WTC11 (cell line): Measurements from ENCODE around the gene RGS2.

ENCODE experiments used
- CREB1 ChIP-seq: sonication (generic); formaldehyde crosslinking; IDR thresholded peaks from 2 replicates; pipeline ENCODE4 v1.8.0; 2023; ENCODE audit warnings: mild to moderate bottlenecking, missing genetic modification reagents
- CTCF ChIP-seq: fragments of 200-600 bp; IDR thresholded peaks from 2 replicates; pipeline ENCODE4 v1.8.0; 2022; ENCODE audit warnings: antibody characterized with exemption
- FOXK1 ChIP-seq: sonication (generic); formaldehyde crosslinking; IDR thresholded peaks from 2 replicates; pipeline ENCODE4 v1.8.0; 2022; ENCODE audit warnings: mild to moderate bottlenecking, moderate library complexity, missing genetic modification reagents
- FOXP1 ChIP-seq: sonication (generic); formaldehyde crosslinking; IDR thresholded peaks from 2 replicates; pipeline ENCODE4 v1.8.0; 2022; ENCODE audit warnings: missing genetic modification reagents, mild to moderate bottlenecking, moderate library complexity, borderline replicate concordance
- FOXP4 ChIP-seq: sonication (generic); formaldehyde crosslinking; IDR thresholded peaks from 2 replicates; pipeline ENCODE4 v1.8.0; 2022; ENCODE audit warnings: mild to moderate bottlenecking, missing genetic modification reagents
- GABPB1 ChIP-seq: sonication (generic); formaldehyde crosslinking; IDR thresholded peaks from 2 replicates; pipeline ENCODE4 v1.8.1; 2023; ENCODE audit warnings: mild to moderate bottlenecking, missing genetic modification reagents
- JAZF1 ChIP-seq: fragments of 250-450 bp; sonication (Bioruptor Pico); IDR thresholded peaks from 2 replicates; pipeline ENCODE4 v1.9.0; 2021; ENCODE audit warnings: moderate library complexity, mild to moderate bottlenecking, inconsistent platforms
- JUN ChIP-seq: sonication (generic); formaldehyde crosslinking; IDR thresholded peaks from 2 replicates; pipeline ENCODE4 v1.8.0; 2023; ENCODE audit warnings: mild to moderate bottlenecking, missing genetic modification reagents
- MXD4 ChIP-seq: fragments of 250-450 bp; sonication (Bioruptor Pico); IDR thresholded peaks from 2 replicates; pipeline ENCODE4 v1.8.0; 2021; ENCODE audit warnings: mild to moderate bottlenecking, moderate library complexity, borderline replicate concordance
- SP1 ChIP-seq: sonication (generic); formaldehyde crosslinking; conservative IDR thresholded peaks from 2 replicates; pipeline ENCODE4 v1.8.1; 2022; ENCODE audit warnings: missing genetic modification reagents
- TP53 ChIP-seq: sonication (generic); formaldehyde crosslinking; IDR thresholded peaks from 2 replicates; pipeline ENCODE4 v1.8.1; 2023; ENCODE audit warnings: mild to moderate bottlenecking, missing genetic modification reagents
- USF2 ChIP-seq: sonication (generic); formaldehyde crosslinking; IDR thresholded peaks from 2 replicates; pipeline ENCODE4 v1.8.1; 2023; ENCODE audit warnings: mild to moderate bottlenecking, missing genetic modification reagents, moderate library complexity

- no peak for TF ChIP-seq FOXP1 (CRISPR knock-in tag)
- no peak for TF ChIP-seq JUN (CRISPR knock-in tag)
- TF ChIP-seq FOXP4 (CRISPR knock-in tag) = no peak
- no peak for TF ChIP-seq CTCF
- no peak for TF ChIP-seq SP1 (CRISPR knock-in tag)
- TF ChIP-seq TP53 (CRISPR knock-in tag) = no peak
- TF ChIP-seq JAZF1 (CRISPR knock-in tag) = no peak
- TF ChIP-seq CREB1 = no peak
- no peak for TF ChIP-seq GABPB1 (CRISPR knock-in tag)
- no peak for TF ChIP-seq USF2 (CRISPR knock-in tag)
- no peak for TF ChIP-seq MXD4 (CRISPR knock-in tag)
- no peak for TF ChIP-seq FOXK1
Observed at GRCh38 chr1:192826791-192827546, 18.1 kb downstream of the RGS2 start.
